Hypothalamus (tissue), 51 donors: ENCODE measurements around the gene WDR64.

ENCODE experiments used
- DNase-seq, 51 donors: peaks; one replicate each; lab custom pipeline; 2025; lab: John Stamatoyannopoulos, UW

WDR64 gene

GRCh38 chr1:241827264-241827663 lies 175.2 kb downstream of the WDR64 start:
- no peak for DNase-seq

DNA sequence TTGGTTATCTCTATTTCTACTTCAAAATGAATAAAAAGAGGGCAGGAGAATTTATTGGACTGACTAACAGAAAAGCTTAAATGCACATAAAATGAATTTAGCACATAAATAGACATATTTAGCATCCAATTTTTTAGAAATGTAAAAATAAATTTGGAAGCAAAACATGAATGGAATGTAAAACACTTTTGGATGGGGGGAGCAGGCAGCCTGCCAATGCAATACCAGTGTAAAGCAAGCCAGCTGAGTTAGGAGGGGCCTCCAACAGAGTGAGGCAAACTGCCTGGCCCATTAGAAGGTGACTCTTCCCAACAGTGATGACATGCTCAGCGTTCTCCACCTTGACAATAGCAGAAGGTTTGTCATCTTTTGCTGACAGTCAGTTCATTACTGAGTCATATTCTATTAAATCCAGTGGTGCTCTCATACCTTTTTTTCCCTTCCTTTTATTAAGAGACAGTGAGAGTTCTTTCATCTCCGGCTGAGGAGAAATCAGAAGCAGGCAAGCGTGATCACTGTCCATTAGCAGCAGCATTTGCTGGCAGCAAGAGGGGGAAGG lies 176.5 kb downstream of the WDR64 start:
- DNase-seq: peak in 2 of 51 donors; percentile 2

GRCh38 chr1:241829468-241829867 lies 177.4 kb downstream of the WDR64 start:
- no peak for DNase-seq

DNA sequence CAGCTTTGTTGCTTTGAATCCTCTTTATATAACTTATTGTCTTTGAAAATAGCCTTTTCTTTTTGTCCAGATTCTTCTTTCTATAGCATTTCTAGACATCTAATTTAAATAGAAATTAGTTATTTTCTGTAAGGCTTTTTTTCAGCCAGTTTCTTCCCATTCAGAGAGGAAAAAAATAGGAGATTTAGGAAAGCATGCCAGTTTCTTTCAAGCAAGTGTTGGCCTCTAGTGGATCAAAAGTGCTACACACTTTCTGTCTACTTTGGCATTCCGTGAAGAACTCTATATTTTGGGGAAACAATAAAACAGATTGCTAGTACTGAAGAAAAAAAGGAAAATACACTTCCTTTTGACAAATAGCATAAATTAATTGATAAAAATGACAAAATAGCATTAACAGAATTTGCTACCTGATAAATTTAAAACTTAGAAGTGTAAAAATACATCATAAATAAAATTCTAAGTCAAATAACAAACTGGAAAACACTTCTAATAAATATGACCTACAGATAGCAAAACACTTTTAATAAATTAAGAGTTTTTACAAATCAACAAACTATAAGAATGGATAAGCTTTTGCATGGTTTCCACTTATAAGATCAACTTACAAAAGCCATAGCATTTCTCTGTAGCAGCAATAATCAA lies 182.8 kb downstream of the WDR64 start:
- DNase-seq: no peak

- DNase-seq: no peak
Measured at GRCh38 chr1:241836941-241837340, 184.9 kb downstream of the WDR64 start.

GRCh38 chr1:241837416-241837815 lies 185.3 kb downstream of the WDR64 start:
- DNase-seq: no peak

- no peak for DNase-seq
Measured at GRCh38 chr1:241837901-241838300, 185.8 kb downstream of the WDR64 start.

- no peak for DNase-seq
Measured at GRCh38 chr1:241838897-241839296, 186.8 kb downstream of the WDR64 start.

- DNase-seq: no peak
Measured at GRCh38 chr1:241839369-241839979, 187.4 kb downstream of the WDR64 start.

GRCh38 chr1:241840164-241840563 lies 188.1 kb downstream of the WDR64 start:
- no peak for DNase-seq

DNA sequence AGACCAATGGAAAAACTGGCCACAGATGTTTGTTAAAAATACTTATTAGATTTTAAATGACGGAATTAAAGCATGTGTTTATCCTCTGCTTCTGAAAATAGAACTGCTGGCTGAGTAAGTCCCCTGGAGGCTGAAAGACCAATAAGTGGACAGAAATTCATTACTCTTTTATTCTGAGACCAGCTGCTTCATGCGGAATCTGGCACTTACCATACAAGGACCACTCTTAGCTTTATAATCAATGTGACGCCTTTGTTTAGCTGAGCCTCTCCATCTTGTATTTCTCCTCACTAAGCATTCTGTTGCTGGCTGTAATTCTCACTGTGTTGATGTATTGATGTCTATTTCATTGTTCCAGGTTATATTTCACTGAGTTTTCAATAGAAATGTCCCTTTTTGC lies 189.6 kb downstream of the WDR64 start:
- DNase-seq: no peak

- DNase-seq: no peak
Measured at GRCh38 chr1:241842565-241842964, 190.5 kb downstream of the WDR64 start.

GRCh38 chr1:241844593-241844992 lies 192.5 kb downstream of the WDR64 start:
- DNase-seq: no peak

- DNase-seq: no peak
Measured at GRCh38 chr1:241846375-241846774, 194.3 kb downstream of the WDR64 start.

DNA sequence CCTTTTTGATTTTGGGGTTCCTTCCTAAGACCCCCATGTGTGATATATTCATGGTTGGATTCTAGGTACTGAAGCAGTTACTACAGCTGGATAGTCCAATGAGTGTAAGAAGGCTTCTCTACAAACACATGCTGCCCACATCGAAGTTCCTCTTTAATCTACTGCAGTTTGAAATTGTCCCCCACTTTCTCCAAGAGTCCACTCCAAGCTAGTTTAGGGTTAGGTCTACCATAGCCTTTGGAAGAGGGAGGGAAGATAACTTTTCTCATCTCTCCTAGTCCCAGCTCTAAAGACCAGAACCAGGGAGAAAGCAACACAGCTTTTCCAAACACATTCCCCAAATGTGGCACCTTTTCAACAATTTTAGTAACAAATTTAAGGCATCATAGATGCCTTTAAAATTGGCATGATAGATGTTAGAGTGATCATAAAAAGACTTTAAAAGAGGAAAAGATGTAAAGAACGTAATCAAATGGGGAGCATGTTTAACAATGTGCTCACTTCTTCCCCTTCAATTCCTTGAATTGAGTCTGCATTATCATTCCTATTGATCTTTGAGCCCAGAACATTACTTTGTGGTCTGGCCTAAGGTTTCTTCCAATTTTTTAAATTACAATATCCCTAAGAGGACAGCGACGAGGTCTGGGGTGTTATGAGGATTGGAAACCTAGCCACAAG lies 194.9 kb downstream of the WDR64 start:
- no peak for DNase-seq

GRCh38 chr1:241847540-241847795 lies 195.4 kb downstream of the WDR64 start:
- no peak for DNase-seq

DNA sequence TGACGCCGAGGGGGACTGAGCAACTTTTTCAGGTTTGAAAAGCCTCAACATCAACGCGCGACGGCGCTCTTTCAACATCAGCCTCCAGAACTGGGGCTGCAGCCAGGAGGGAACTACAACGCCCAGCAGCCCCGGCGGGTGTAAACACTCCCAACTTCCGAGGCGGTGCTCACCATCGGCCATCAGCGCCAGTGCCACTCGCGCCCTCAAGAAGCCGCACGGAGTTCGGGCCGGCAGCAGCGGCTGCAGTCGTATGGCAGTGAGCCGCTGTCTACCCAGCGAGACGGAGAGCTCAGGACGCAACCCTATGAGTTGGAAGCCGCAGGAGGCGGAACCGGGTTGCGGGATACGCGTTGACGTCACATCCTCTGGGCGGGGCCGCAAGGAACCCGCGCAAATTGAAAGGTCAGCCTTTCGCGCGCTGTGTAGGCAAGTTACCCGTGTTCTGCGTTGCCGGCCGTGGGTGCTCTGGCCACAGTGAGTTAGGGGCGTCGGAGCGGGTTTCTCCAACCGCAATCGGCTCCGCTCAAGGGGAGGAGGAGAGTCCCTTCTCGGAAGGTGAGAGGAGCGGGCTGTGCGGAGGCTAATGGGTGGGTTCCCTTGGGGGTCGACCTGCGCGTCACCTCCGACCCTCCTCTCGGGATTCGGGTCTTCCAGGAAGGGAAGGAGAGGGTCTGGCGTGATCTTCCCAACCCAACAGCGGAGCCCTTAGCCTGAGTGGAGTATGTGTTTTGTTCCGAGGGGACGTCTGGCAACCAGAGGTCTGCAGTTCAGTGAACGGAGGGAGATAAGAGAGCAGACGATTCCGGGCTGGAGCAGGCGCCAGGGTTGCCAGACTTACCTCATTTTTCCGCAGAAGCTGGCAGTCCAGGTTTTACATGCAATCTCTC lies 196.0 kb downstream of the WDR64 start, which contains the start of gene EXO1:
EXO1 (plus strand) TSS at position 409 of the 890 bp plus-strand sequence. CDS start 2,222 bp downstream, outside the sequence.
- peak; percentile 39 to 99 (median 90) for DNase-seq

GRCh38 chr1:241848686-241849344 lies 196.7 kb downstream of the WDR64 start:
- no peak for DNase-seq

GRCh38 chr1:241849345-241849695 lies 197.2 kb downstream of the WDR64 start:
- DNase-seq: no peak
